Measurements from ENCODE around the gene WIPF1. TPM values are rescaled to one million over a fixed set of nuclear protein-coding genes. Genes with fewer than 3 reads are reported as not detected.

Gene WIPF1
- total and polyA plus RNA-seq, 2 donors (not counting 3 experiments of a cell fraction or from before 2014, with no cell fraction given) = 15.3 to 42.0 TPM

DNA sequence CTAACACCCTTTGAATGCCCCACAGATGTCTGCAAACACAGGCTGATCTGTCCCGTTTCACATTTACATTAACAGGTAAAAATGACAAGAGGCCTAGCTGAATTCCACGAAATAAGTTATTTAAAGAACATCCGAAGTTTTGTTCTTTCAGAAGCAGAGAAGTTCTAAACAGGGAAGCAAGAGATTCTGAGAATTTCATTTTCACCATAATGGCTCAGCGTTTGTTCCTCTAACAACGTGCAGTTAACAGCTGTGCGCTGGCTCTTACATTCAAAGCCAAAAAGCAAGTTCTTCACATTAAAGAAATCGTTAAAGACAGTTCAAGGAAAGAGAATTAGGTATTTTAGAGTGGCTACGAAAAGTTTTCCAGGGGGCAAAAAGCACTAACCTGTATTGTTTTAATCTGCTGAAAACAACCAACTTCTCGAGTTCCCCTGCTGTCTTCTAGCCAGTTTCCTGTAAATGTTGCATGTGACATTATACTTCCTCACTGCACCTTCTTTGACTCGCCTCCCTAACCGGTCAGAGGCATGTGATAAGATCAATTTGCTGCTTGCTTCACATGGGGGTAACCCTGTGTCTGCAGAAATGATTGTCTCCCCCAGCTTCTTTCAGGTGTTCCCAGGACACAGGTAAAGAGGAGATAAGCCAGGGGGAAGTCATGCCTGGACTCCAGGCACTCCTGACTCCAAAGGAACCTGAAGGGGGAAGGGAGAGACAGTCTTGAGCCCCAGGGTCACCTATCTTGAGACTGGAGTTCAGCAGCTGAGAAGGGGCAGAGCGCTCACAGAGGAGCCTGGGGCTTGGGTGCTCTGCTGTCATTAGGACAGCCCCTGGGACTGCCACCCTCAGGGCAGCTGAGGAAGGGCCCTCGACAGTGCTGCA lies 36.8 kb upstream of the WIPF1 start:
- CTCF ChIA-PET = interaction anchor here (0.8 to 1.1 kb wide), 3 partner anchors 16 to 171 kb away, joined by 3 to 4 read pairs (median 3); no protein-coding TSS in a partner anchor
- no peaks in the 10 kb centered on the region for H3K9me1 ChIP-seq (replicated peaks; ENCODE audit: control insufficient read depth, extremely low read depth, insufficient read depth, low read length)
- H3K9me3 ChIP-seq (replicated peaks; ENCODE audit: control insufficient read depth, insufficient read depth, low read length) = no peaks in the 10 kb centered on the region
- H3K27me3 ChIP-seq (ENCODE audit: control insufficient read depth in 2 of 2, insufficient read depth in 2 of 2, low read length in 2 of 2) = no peaks in the 10 kb centered on the region
- no TSS peak for BruUV-seq (replicated peaks)
- intact Hi-C loops (cut with micrococcal nuclease) (no loop called here), dilution Hi-C loops (cut with MboI; ENCODE audit: extremely low pct_ligation_motif_present, low sequenced_read_pairs) (no loop called here)
- H3K79me2 ChIP-seq (ENCODE audit: control insufficient read depth, insufficient read depth, low read length) = no peaks in the 10 kb centered on the region
- no peaks in the 10 kb centered on the region for H4K20me1 ChIP-seq (replicated peaks; ENCODE audit: control insufficient read depth, extremely low read depth, insufficient read depth, low read length)
- no peaks in the 10 kb centered on the region for H3K36me3 ChIP-seq (ENCODE audit: control insufficient read depth in 2 of 2, extremely low read depth in 1 of 2, insufficient read depth in 2 of 2, low read length in 2 of 2)
- no peak overlapping the region for H3K27ac ChIP-seq (ENCODE audit: insufficient read depth, low read depth, low read length)
- no peak overlapping the region for H2AFZ ChIP-seq (ENCODE audit: low read depth, low read length)
- TF ChIP-seq GATA2 (IDR thresholded peaks at IDR 0.05; ENCODE audit: insufficient read depth, insufficient read length, low read depth, low read length) = peak; percentile 58
- TF ChIP-seq, protein P1, sequence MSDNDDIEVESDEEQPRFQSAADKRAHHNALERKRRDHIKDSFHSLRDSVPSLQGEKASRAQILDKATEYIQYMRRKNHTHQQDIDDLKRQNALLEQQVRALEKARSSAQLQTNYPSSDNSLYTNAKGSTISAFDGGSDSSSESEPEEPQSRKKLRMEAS (IDR thresholded peaks at IDR 0.05; ENCODE audit: insufficient read depth, insufficient read length) = no peak
- POLR2A ChIA-PET = interaction anchor here (0.7 kb wide), 1 partner anchor 32 kb away, joined by 4 read pairs; no protein-coding TSS in a partner anchor
- DNase-seq (ENCODE audit: low read depth, low spot score) (peak; percentile 31), FAIRE-seq (no peak)
- H3K9ac ChIP-seq (replicated peaks; ENCODE audit: extremely low read depth, insufficient read depth, low read length) = no peak overlapping the region
- no peak overlapping the region for H3K4me2 ChIP-seq (ENCODE audit: insufficient read depth, low read length)
- H3K4me1 ChIP-seq (ENCODE audit: control insufficient read depth, extremely low read depth, insufficient read depth, low read length) = peaks cover 3% of the 10 kb centered on the region
- no peak overlapping the region for H3K4me3 ChIP-seq (replicated peaks in 1 of 3; ENCODE audit: insufficient read depth in 1 of 3, low read depth in 1 of 3, low read length in 3 of 3)

DNA sequence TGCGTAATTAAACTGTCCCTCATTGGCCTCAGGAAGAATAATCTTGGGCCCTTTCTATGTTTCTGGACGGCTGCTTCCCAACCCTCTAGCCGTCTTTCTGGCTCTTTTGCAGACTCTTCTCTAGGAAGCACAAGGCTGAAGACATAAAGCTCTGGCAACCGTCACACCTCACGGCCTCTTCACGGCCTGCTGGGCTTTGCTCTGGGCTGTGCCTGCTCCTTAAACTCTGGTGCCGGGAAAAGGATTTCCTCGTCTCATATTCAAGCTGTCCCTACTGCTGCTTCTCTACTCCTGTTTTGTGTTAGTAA lies 36.0 kb upstream of the WIPF1 start:
- DNase-seq (ENCODE audit: low read depth, low spot score) (peak; percentile 8), FAIRE-seq (no peak)
- intact Hi-C loops (cut with micrococcal nuclease) (no loop called here), dilution Hi-C loops (cut with MboI; ENCODE audit: extremely low pct_ligation_motif_present, low sequenced_read_pairs) (no loop called here)
- Histone ChIP-seq H3K27ac (ENCODE audit: insufficient read depth, low read depth, low read length) (no peak overlapping the region), H3K4me2 (ENCODE audit: insufficient read depth, low read length) (no peak overlapping the region), H3K9me3 (replicated peaks; ENCODE audit: control insufficient read depth, insufficient read depth, low read length) (no peaks in the 10 kb centered on the region), H3K4me3 (replicated peaks in 1 of 3; ENCODE audit: insufficient read depth in 1 of 3, low read depth in 1 of 3, low read length in 3 of 3) (no peak overlapping the region), H3K27me3 (ENCODE audit: control insufficient read depth in 2 of 2, insufficient read depth in 2 of 2, low read length in 2 of 2) (no peaks in the 10 kb centered on the region), H2AFZ (ENCODE audit: low read depth, low read length) (no peak overlapping the region), H3K36me3 (ENCODE audit: control insufficient read depth in 2 of 2, extremely low read depth in 1 of 2, insufficient read depth in 2 of 2, low read length in 2 of 2) (no peaks in the 10 kb centered on the region), H3K9me1 (replicated peaks; ENCODE audit: control insufficient read depth, extremely low read depth, insufficient read depth, low read length) (no peaks in the 10 kb centered on the region), H3K9ac (replicated peaks; ENCODE audit: extremely low read depth, insufficient read depth, low read length) (no peak overlapping the region), H4K20me1 (replicated peaks; ENCODE audit: control insufficient read depth, extremely low read depth, insufficient read depth, low read length) (no peaks in the 10 kb centered on the region), H3K4me1 (ENCODE audit: control insufficient read depth, extremely low read depth, insufficient read depth, low read length) (peaks cover 3% of the 10 kb centered on the region), H3K79me2 (ENCODE audit: control insufficient read depth, insufficient read depth, low read length) (no peaks in the 10 kb centered on the region)
- POLR2A ChIA-PET = no interaction called here
- no TSS peak for BruUV-seq (replicated peaks)
- CTCF ChIA-PET = interaction anchor here (1.0 to 1.1 kb wide), 3 partner anchors 15 to 64 kb away, joined by 3 to 4 read pairs (median 3); no protein-coding TSS in a partner anchor
- TF ChIP-seq EZH2 (IDR thresholded peaks at IDR 0.05; ENCODE audit: borderline replicate concordance, low read depth, low read length, severe bottlenecking) (no peak), FOS (IDR thresholded peaks at IDR 0.05; ENCODE audit: borderline replicate concordance, insufficient read depth, low read length) (no peak), POLR2AphosphoS5 (IDR thresholded peaks at IDR 0.05; ENCODE audit: insufficient read depth, low read depth, low read length) (no peak), GATA2 (IDR thresholded peaks at IDR 0.05; ENCODE audit: insufficient read depth, insufficient read length, low read depth, low read length) (no peak), POLR2A (IDR thresholded peaks at IDR 0.05; ENCODE audit: low read depth, low read length) (no peak)

All from endothelial cell of umbilical vein (primary cell).